H1 (cell line): ENCODE data around the gene ZNF667. TPM values are rescaled to one million over a fixed set of nuclear protein-coding genes. Genes with fewer than 3 reads are reported as not detected.

Experiments used
- CTCF ChIA-PET: fragments of 300-600 bp; sonication (Branson Sonifier 250); formaldehyde crosslinking; loops from one replicate; lab custom pipeline; 2021; ENCODE audit not compliant: partially characterized antibody; lab: Charles Lee
- POLR2A ChIA-PET: fragments of 300-600 bp; sonication (Branson Sonifier 250); formaldehyde crosslinking; loops from one replicate; lab custom pipeline; 2021; ENCODE audit warnings: inconsistent platforms; ENCODE audit not compliant: partially characterized antibody; lab: Charles Lee
- DNase-seq, 2 experiments: peaks; one replicate each; pipeline versions ENCODE4 v3.0.0 to v3.0.0-alpha.2; 2010 to 2022; ENCODE audit warnings: low spot score in 2 of 2, low read depth in 1 of 2, mixed read lengths in 1 of 2
- FAIRE-seq: peaks from 2 replicates; lab custom pipeline; 2011; peaks lifted over from hg19 to GRCh38; lab: Jason Lieb, UNC
- H2AFZ ChIP-seq: 2 replicates; pipeline ENCODE4 v1.8.1; 2012; ENCODE audit warnings: low read length, inconsistent platforms
- H2AK5ac ChIP-seq: 2 replicates; pipeline ENCODE4 v1.6.1; 2013; ENCODE audit warnings: low read depth, low read length
- H2BK120ac ChIP-seq: replicated peaks from 2 replicates; pipeline ENCODE3; 2013; ENCODE audit warnings: low read depth, low read length, inconsistent platforms
- H2BK12ac ChIP-seq: 2 replicates; pipeline ENCODE4 v1.6.1; 2013; ENCODE audit warnings: low read depth, low read length
- H2BK15ac ChIP-seq: 2 replicates; pipeline ENCODE4 v1.6.1; 2013; ENCODE audit warnings: low read length
- H2BK20ac ChIP-seq: 2 replicates; pipeline ENCODE4 v1.6.1; 2013; ENCODE audit warnings: low read length
- H2BK5ac ChIP-seq: 2 replicates; pipeline ENCODE4 v1.6.1; 2013; ENCODE audit warnings: low read depth, low read length
- H3K14ac ChIP-seq: 2 replicates; pipeline ENCODE4 v1.6.1; 2013; ENCODE audit warnings: inconsistent platforms; ENCODE audit not compliant: insufficient read length
- H3K18ac ChIP-seq: 2 replicates; pipeline ENCODE4 v1.6.1; 2013; ENCODE audit warnings: low read length; ENCODE audit errors: extremely low read depth
- H3K23ac ChIP-seq: 2 replicates; pipeline ENCODE4 v1.6.1; 2013; ENCODE audit warnings: inconsistent platforms; ENCODE audit not compliant: insufficient read length
- H3K23me2 ChIP-seq: 2 replicates; pipeline ENCODE4 v1.6.1; 2013; ENCODE audit warnings: low read depth, low read length
- H3K27ac ChIP-seq: 2 replicates; pipeline ENCODE4 v1.6.1; 2011; ENCODE audit warnings: low read depth, low read length, inconsistent platforms
- H3K27me3 ChIP-seq, 4 experiments: replicated peaks in 1 of 4; 1 replicate in 1 of 4; 2 replicates in 3 of 4; pipeline versions ENCODE4 v1.6.1 to v1.8.1; 2011 to 2013; ENCODE audit warnings: low read length in 3 of 4, mild to moderate bottlenecking in 3 of 4, inconsistent platforms in 2 of 4, mixed read lengths in 2 of 4, moderate library complexity in 1 of 4; ENCODE audit not compliant: control insufficient read depth in 3 of 4, insufficient read depth in 3 of 4; ENCODE audit errors: extremely low read depth in 1 of 4
- H3K36me3 ChIP-seq, 4 experiments: 2 replicates each; pipeline versions ENCODE4 v1.6.1 to v1.8.1; 2011 to 2013; ENCODE audit warnings: mild to moderate bottlenecking in 4 of 4, low read length in 3 of 4, moderate library complexity in 2 of 4, control low read depth in 1 of 4, inconsistent platforms in 1 of 4; ENCODE audit not compliant: insufficient read depth in 4 of 4, control insufficient read depth in 2 of 4
- H3K4ac ChIP-seq: replicated peaks from 2 replicates; pipeline ENCODE3; 2013; ENCODE audit warnings: low read length, low read depth, mixed read lengths, inconsistent platforms; ENCODE audit not compliant: insufficient read length
- H3K4me1 ChIP-seq, 4 experiments: replicated peaks in 1 of 4; 1 replicate in 1 of 4; 2 replicates in 3 of 4; pipeline versions ENCODE4 v1.6.1 to v1.8.1; 2011 to 2013; ENCODE audit warnings: low read length in 3 of 4, inconsistent platforms in 2 of 4, mixed read lengths in 1 of 4; ENCODE audit not compliant: insufficient read depth in 4 of 4, control insufficient read depth in 3 of 4
- H3K4me2 ChIP-seq, 2 experiments: 2 replicates each; pipeline versions ENCODE4 v1.6.1 to v1.8.1; 2011 to 2013; ENCODE audit warnings: low read depth in 2 of 2, low read length in 2 of 2, control low read depth in 1 of 2, inconsistent platforms in 1 of 2, mild to moderate bottlenecking in 1 of 2; ENCODE audit not compliant: insufficient read depth in 1 of 2
- H3K4me3 ChIP-seq, 4 experiments: fragments of 200-600, 300-600 bp in 1 of 4; sonication (generic), shearing (Covaris generic), sonication (Bioruptor Twin) in 1 of 4; 2 replicates each; pipeline versions ENCODE4 v1.5.1 to v1.8.1; 2011 to 2016; ENCODE audit warnings: low read length in 4 of 4, low read depth in 3 of 4, control low read depth in 2 of 4, inconsistent platforms in 2 of 4, mild to moderate bottlenecking in 2 of 4, mixed read lengths in 1 of 4, moderate library complexity in 1 of 4; ENCODE audit not compliant: insufficient read depth in 2 of 4; ENCODE audit errors: extremely low read depth in 1 of 4
- H3K56ac ChIP-seq: replicated peaks from 2 replicates; pipeline ENCODE3; 2013; ENCODE audit warnings: low read depth, mild to moderate bottlenecking, mixed read lengths, low read length, inconsistent platforms; ENCODE audit not compliant: insufficient read length
- H3K79me1 ChIP-seq: 2 replicates; pipeline ENCODE4 v1.6.1; 2013; ENCODE audit warnings: low read depth, low read length, control low read depth
- H3K79me2 ChIP-seq, 2 experiments: 2 replicates each; pipeline versions ENCODE4 v1.6.1 to v1.8.1; 2012 to 2013; ENCODE audit warnings: low read length in 2 of 2, mild to moderate bottlenecking in 2 of 2, inconsistent platforms in 1 of 2; ENCODE audit not compliant: insufficient read depth in 2 of 2, control insufficient read depth in 1 of 2
- H3K9ac ChIP-seq, 4 experiments: replicated peaks in 1 of 4; 1 replicate in 1 of 4; 2 replicates in 3 of 4; pipeline versions ENCODE4 v1.6.1 to v1.8.1; 2011 to 2013; ENCODE audit warnings: low read depth in 3 of 4, low read length in 3 of 4, control low read depth in 2 of 4, mild to moderate bottlenecking in 2 of 4, moderate library complexity in 2 of 4, inconsistent platforms in 1 of 4; ENCODE audit errors: extremely low read depth in 1 of 4
- H3K9me3 ChIP-seq, 2 experiments: 2 replicates each; pipeline versions ENCODE4 v1.6.1 to v1.8.1; 2012 to 2013; ENCODE audit warnings: mild to moderate bottlenecking in 2 of 2, moderate library complexity in 2 of 2, control low read depth in 1 of 2, inconsistent platforms in 1 of 2, low read depth in 1 of 2, low read length in 1 of 2, mixed read lengths in 1 of 2; ENCODE audit not compliant: insufficient read depth in 2 of 2
- H4K20me1 ChIP-seq, 2 experiments: replicated peaks in 1 of 2; 2 replicates each; pipeline versions ENCODE3 to v1.8.1; 2011 to 2013; ENCODE audit warnings: inconsistent platforms in 2 of 2, low read length in 2 of 2, mild to moderate bottlenecking in 1 of 2; ENCODE audit not compliant: insufficient read depth in 2 of 2, control insufficient read depth in 1 of 2
- H4K5ac ChIP-seq: 2 replicates; pipeline ENCODE4 v1.6.1; 2013; ENCODE audit warnings: low read length, low read depth, mixed read lengths, inconsistent platforms; ENCODE audit not compliant: insufficient read length
- H4K8ac ChIP-seq: 2 replicates; pipeline ENCODE4 v1.8.0; 2013; ENCODE audit warnings: mild to moderate bottlenecking, moderate library complexity, low read length, inconsistent platforms; ENCODE audit not compliant: insufficient read depth; ENCODE audit errors: extremely low read depth
- H4K91ac ChIP-seq: replicated peaks from 2 replicates; pipeline ENCODE3; 2013; ENCODE audit warnings: low read length, mixed read lengths, inconsistent platforms; ENCODE audit not compliant: insufficient read length
- BRCA1 ChIP-seq: IDR thresholded peaks from 2 replicates; pipeline ENCODE4 v1.6.1; 2012; ENCODE audit warnings: low read depth, low read length, improper control_type of control experiment
- CEBPB ChIP-seq: IDR thresholded peaks from 2 replicates; pipeline ENCODE4 v1.6.1; 2012; ENCODE audit warnings: low read depth, low read length
- CHD2 ChIP-seq: IDR thresholded peaks from 2 replicates; pipeline ENCODE4 v1.6.1; 2012; ENCODE audit warnings: low read length, improper control_type of control experiment
- KDM5A ChIP-seq: fragments of 200-600 bp; IDR thresholded peaks from 2 replicates; pipeline ENCODE4 v1.7.1; 2012; ENCODE audit warnings: mild to moderate bottlenecking, low read length, inconsistent platforms, mixed read lengths
- NRF1 ChIP-seq: IDR thresholded peaks from 2 replicates; pipeline ENCODE4 v1.6.1; 2011; ENCODE audit warnings: mild to moderate bottlenecking, low read depth, low read length, improper control_type of control experiment
- PHF8 ChIP-seq: fragments of 200-600 bp; sonication (generic); conservative IDR thresholded peaks from 2 replicates; pipeline ENCODE4 v1.7.1; 2012; ENCODE audit warnings: low read depth, mild to moderate bottlenecking, inconsistent platforms, low read length, moderate library complexity
- RNF2 ChIP-seq: fragments of 200-900, 300-1000 bp; sonication (generic); IDR thresholded peaks from 2 replicates; pipeline ENCODE4 v1.7.1; 2016; ENCODE audit warnings: borderline replicate concordance, low read depth, mild to moderate bottlenecking, antibody characterized with exemption, low read length; ENCODE audit not compliant: poor library complexity, severe bottlenecking; ENCODE audit errors: missing control alignments
- RXRA ChIP-seq: IDR thresholded peaks from 2 replicates; pipeline ENCODE4 v1.6.1; 2011; ENCODE audit warnings: low read depth, mild to moderate bottlenecking, low read length, moderate library complexity; ENCODE audit not compliant: insufficient read depth
- SRF ChIP-seq: IDR thresholded peaks from 2 replicates; pipeline ENCODE4 v1.6.1; 2011; ENCODE audit warnings: mild to moderate bottlenecking, low read depth, low read length, moderate library complexity
- WGBS, 2 experiments: shearing (Covaris generic) in 1 of 2; methylation state at CpG; one replicate each; pipeline versions ENCODE4 v1.1.6 to v1.1.7; 2013 to 2015; ENCODE audit warnings: low lambda C conversion rate in 2 of 2, mixed read lengths in 2 of 2, inconsistent platforms in 1 of 2, low coverage in 1 of 2, missing lambda C conversion rate in 1 of 2; ENCODE audit not compliant: insufficient replicate concordance in 2 of 2, insufficient coverage in 1 of 2, insufficient read length in 1 of 2; ENCODE audit errors: extremely low coverage in 1 of 2, missing lambda C conversion rate in 1 of 2; 5-methylcytosine and 5-hydroxymethylcytosine counted together
- polyA plus RNA-seq, 7 experiments: library from polyadenylated mRNA; depleted of rRNA in 3 of 7; stranded (reverse) in 5 of 7; unstranded in 2 of 7; fragments of >200 nt in 5 of 7; fragments of 200-250 nt in 2 of 7; gene quantifications; 1 replicate in 5 of 7; 2 replicates in 1 of 7; 4 replicates in 1 of 7; pipeline versions ENCODE4 v1.2.1 to v1.2.3, GENCODE V29; 2011 to 2013; ENCODE audit warnings: missing spikeins in 2 of 7, mixed read lengths in 2 of 7
- total RNA-seq: library from RNA; stranded (reverse); fragmentation: NEBNext Ultra II Directional; extraction: Animal tissue kit (Norgen Biotek cat#: 25700); gene quantifications from 2 replicates; pipeline ENCODE4 v1.2.1, GENCODE V29; 2021
- TF ChIP-seq, protein P1 (sequence below): IDR thresholded peaks from 2 replicates; pipeline ENCODE4 v1.6.1; 2012; ENCODE audit warnings: inconsistent platforms
- TF ChIP-seq, protein P2 (sequence below): IDR thresholded peaks from 2 replicates; pipeline ENCODE4 v1.6.1; 2012; ENCODE audit warnings: inconsistent platforms

The ZNF667 gene
- total and polyA plus RNA-seq, 2 of the 8 experiments (the other 6 are each of a cell fraction or from before 2014, with no cell fraction given), result 4.4 to 10.7 TPM

DNA sequence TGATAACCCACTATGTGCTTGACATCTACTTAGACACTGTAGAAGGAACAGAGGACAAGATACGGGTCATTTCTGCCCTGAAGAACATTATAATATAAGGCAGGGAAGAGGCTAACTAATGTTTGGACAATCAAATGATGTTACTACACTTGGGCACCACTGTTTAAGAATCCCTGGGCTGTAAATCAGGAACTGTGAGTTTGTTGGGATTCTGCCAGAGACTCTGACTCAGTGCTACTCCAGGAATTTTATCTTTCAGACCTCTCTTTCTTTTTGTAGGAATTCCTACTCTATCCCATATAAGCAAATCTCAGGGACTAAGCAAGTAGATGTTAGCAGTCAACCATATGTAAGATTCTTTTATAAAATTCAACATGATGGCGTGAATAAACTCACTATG, 27.4 kb upstream of the ZNF667 start:
- no peak overlapping the region for H3K56ac ChIP-seq
- H2BK15ac ChIP-seq, result no peak overlapping the region
- peaks cover 0 to 2% of the 10 kb centered on the region in 2 experiments for H4K20me1 ChIP-seq
- no peaks in the 10 kb centered on the region for H3K79me2 ChIP-seq
- H2BK5ac ChIP-seq, result no peak overlapping the region
- FAIRE-seq, result no peak
- H4K5ac ChIP-seq, result no peak overlapping the region
- peaks cover 12% of the 10 kb centered on the region for H3K23me2 ChIP-seq
- H3K4ac ChIP-seq, result no peak overlapping the region
- no peak overlapping the region for H3K18ac ChIP-seq
- H4K91ac ChIP-seq, result no peak overlapping the region
- no peak overlapping the region for H3K23ac ChIP-seq
- H3K27me3 ChIP-seq, result peaks cover 0 to 5% (median 2%) of the 10 kb centered on the region in 4 experiments; a peak in 3 of 7 replicates
- H3K4me1 ChIP-seq, result peaks cover 0 to 10% (median 2%) of the 10 kb centered on the region in 4 experiments; a peak in 5 of 7 replicates
- H2BK12ac ChIP-seq, result no peak overlapping the region
- no peaks in the 10 kb centered on the region for H3K79me1 ChIP-seq
- 85% methylated on average over 2 of the region's 2 CpGs; no CpG with 5 or more reads in 1 of the 2 experiments for WGBS, 2 experiments
- H3K36me3 ChIP-seq, result peaks cover 0 to 4% (median 1%) of the 10 kb centered on the region in 4 experiments; a peak in 4 of 8 replicates
- H3K9ac ChIP-seq, result no peak overlapping the region
- DNase-seq, result no peak
- ChIA-PET POLR2A (interaction anchor here (0.9 kb wide), 1 partner anchor 25 kb away, joined by 4 read pairs; no protein-coding TSS in a partner anchor), CTCF (interaction anchor here (1.9 kb wide), 1 partner anchor 109 kb away, joined by 4 read pairs; no protein-coding TSS in a partner anchor)
- no peak overlapping the region for H2BK20ac ChIP-seq
- H2AFZ ChIP-seq, result no peak overlapping the region
- H3K4me3 ChIP-seq, result no peak overlapping the region
- H3K4me2 ChIP-seq, result no peak overlapping the region
- no peak overlapping the region for H2AK5ac ChIP-seq
- H4K8ac ChIP-seq, result no peak overlapping the region
- H3K9me3 ChIP-seq, result peaks cover 0 to under 1% of the 10 kb centered on the region in 2 experiments; a peak in 1 of 4 replicates
- H3K14ac ChIP-seq, result no peak overlapping the region
- H3K27ac ChIP-seq, result no peak overlapping the region
- no peak overlapping the region for H2BK120ac ChIP-seq
- no peak for TF ChIP-seq KDM5A
- TF ChIP-seq, protein P1, sequence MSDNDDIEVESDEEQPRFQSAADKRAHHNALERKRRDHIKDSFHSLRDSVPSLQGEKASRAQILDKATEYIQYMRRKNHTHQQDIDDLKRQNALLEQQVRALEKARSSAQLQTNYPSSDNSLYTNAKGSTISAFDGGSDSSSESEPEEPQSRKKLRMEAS, result no peak
- TF ChIP-seq, protein P2, sequence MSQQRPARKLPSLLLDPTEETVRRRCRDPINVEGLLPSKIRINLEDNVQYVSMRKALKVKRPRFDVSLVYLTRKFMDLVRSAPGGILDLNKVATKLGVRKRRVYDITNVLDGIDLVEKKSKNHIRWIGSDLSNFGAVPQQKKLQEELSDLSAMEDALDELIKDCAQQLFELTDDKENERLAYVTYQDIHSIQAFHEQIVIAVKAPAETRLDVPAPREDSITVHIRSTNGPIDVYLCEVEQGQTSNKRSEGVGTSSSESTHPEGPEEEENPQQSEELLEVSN, result no peak
- no peak for TF ChIP-seq RNF2
- no peak for TF ChIP-seq RXRA
- no peak for TF ChIP-seq PHF8
- TF ChIP-seq SRF, result no peak
- TF ChIP-seq CHD2, result no peak
- TF ChIP-seq NRF1, result no peak
- no peak for TF ChIP-seq CEBPB
- no peak for TF ChIP-seq BRCA1
